Measurements from ENCODE around the gene ERVK3-1.

- TF ChIP-seq EZH2 (IDR thresholded peaks at IDR 0.05; ENCODE audit: insufficient read depth, poor library complexity, severe bottlenecking) (no peak), EZH2phosphoT487 (IDR thresholded peaks at IDR 0.05; ENCODE audit: insufficient read depth, low read depth) (no peak)
These were observed 23.8 kb downstream of the ERVK3-1 start for GRCh38 chr19:58328999-58329398.
